Uterus (tissue), 4 donors: Measurements from ENCODE around the gene KCNH5. TPM values are rescaled to one million over a fixed set of nuclear protein-coding genes. Genes with fewer than 3 reads are reported as not detected.

Experiments used
- DNase-seq, 2 donors: peaks; one replicate each; pipeline ENCODE4 v3.0.0-alpha.2; 2019 to 2020
- H3K27ac ChIP-seq, 2 donors: fragments of 200-600 bp; sonication (generic); 1 replicate in 1 of 2; 2 replicates in 1 of 2; pipeline ENCODE4 v1.5.1; 2016 to 2018
- H3K27me3 ChIP-seq, 2 donors: fragments of 200-600 bp; sonication (generic); one replicate each; pipeline ENCODE4 v1.5.1; 2018 to 2019; ENCODE audit warnings: control low read depth in 1 of 2
- H3K36me3 ChIP-seq, 2 donors: fragments of 200-600 bp; sonication (generic); one replicate each; pipeline ENCODE4 v1.5.1; 2019; ENCODE audit warnings: control low read depth in 1 of 2
- H3K4me1 ChIP-seq, 2 donors: fragments of 200-600 bp; sonication (generic); one replicate each; pipeline ENCODE4 v1.5.1; 2018 to 2019; ENCODE audit warnings: control low read depth in 1 of 2
- H3K4me3 ChIP-seq, 2 donors: fragments of 200-600 bp; sonication (generic); 1 replicate in 1 of 2; 2 replicates in 1 of 2; pipeline ENCODE4 v1.5.1; 2018 to 2019; ENCODE audit warnings: mild to moderate bottlenecking in 1 of 2
- H3K9me3 ChIP-seq, 2 donors: fragments of 200-600 bp; sonication (generic); one replicate each; pipeline ENCODE4 v1.5.1; 2019; ENCODE audit warnings: control low read depth in 1 of 2
- CTCF ChIP-seq, 4 experiments: fragments of 200-600 bp in 2 of 4; fragments of 450-650 bp in 2 of 4; sonication (generic) in 2 of 4; IDR thresholded peaks; one replicate each; pipeline ENCODE4 v1.5.1; 2016 to 2019; ENCODE audit warnings: antibody characterized with exemption in 4 of 4, mild to moderate bottlenecking in 2 of 4, moderate library complexity in 1 of 4
- POLR2A ChIP-seq, 2 donors: fragments of 450-650 bp; IDR thresholded peaks; one replicate each; pipeline ENCODE4 v1.6.1; 2016; ENCODE audit warnings: antibody characterized with exemption in 2 of 2, mild to moderate bottlenecking in 1 of 2, moderate library complexity in 1 of 2
- intact Hi-C: fragments of 100-400 bp; cut with DNase I; formaldehyde crosslinking; loops from one replicate; pipeline ENCODE4 v1.15.1; 2023; ENCODE audit warnings: low total_unique reads
- total RNA-seq, 4 donors: library from RNA; depleted of rRNA in 3 of 4; stranded (reverse); fragments of >200 nt in 3 of 4; gene quantifications; one replicate each; pipeline versions ENCODE4 v1.1.0 to v1.2.4, GENCODE V29; 2014 to 2023
- donor health status: DM: yes; HTN: yes; CAD: no.

KCNH5 gene
- total RNA-seq, 4 donors from 2014 or later, result 0.09 to 1.6 (median 0.29) TPM; not detected in 1

- TF ChIP-seq POLR2A (IDR thresholded peaks at IDR 0.05) (no peak), CTCF (IDR thresholded peaks at IDR 0.05) (no peak)
- no peaks in the 10 kb centered on the region for H3K36me3 ChIP-seq
- peak in 1 of 2 donors; percentile 18 for DNase-seq
- peaks cover 0 to 13% of the 10 kb centered on the region in 2 donors for H3K4me1 ChIP-seq
- no peak overlapping the region for H3K27ac ChIP-seq
- peaks cover 4 to 33% of the 10 kb centered on the region in 2 donors for H3K27me3 ChIP-seq
- H3K9me3 ChIP-seq, result no peaks in the 10 kb centered on the region
- no peak overlapping the region for H3K4me3 ChIP-seq
- intact Hi-C loops, result no loop called here
Measured at GRCh38 chr14:63045612-63046320, 508 bp upstream of the KCNH5 start.

- Histone ChIP-seq H3K27ac (no peak overlapping the region), H3K4me1 (no peaks in the 10 kb centered on the region), H3K4me3 (no peak overlapping the region), H3K9me3 (no peaks in the 10 kb centered on the region), H3K36me3 (no peaks in the 10 kb centered on the region), H3K27me3 (peaks cover 0 to 31% of the 10 kb centered on the region in 2 donors)
- TF ChIP-seq POLR2A (IDR thresholded peaks at IDR 0.05), result no peak
- TF ChIP-seq CTCF (IDR thresholded peaks at IDR 0.05), result no peak
- no peak for DNase-seq
- intact Hi-C loops, result no loop called here
Measured at GRCh38 chr14:63039866-63040265, 5.4 kb downstream of the KCNH5 start.

- no peaks in the 10 kb centered on the region for H3K36me3 ChIP-seq
- H3K27ac ChIP-seq, result no peak overlapping the region
- H3K9me3 ChIP-seq, result no peaks in the 10 kb centered on the region
- intact Hi-C loops, result no loop called here
- no peaks in the 10 kb centered on the region for H3K4me1 ChIP-seq
- no peaks in the 10 kb centered on the region for H3K27me3 ChIP-seq
- no peak overlapping the region for H3K4me3 ChIP-seq
- no peak for DNase-seq
- TF ChIP-seq POLR2A (IDR thresholded peaks at IDR 0.05), result no peak
- TF ChIP-seq CTCF (IDR thresholded peaks at IDR 0.05), result no peak
Measured at GRCh38 chr14:63032641-63033040, 12.6 kb downstream of the KCNH5 start.

GRCh38 chr14:63032076-63032475 lies 13.2 kb downstream of the KCNH5 start:
- no peaks in the 10 kb centered on the region for H3K9me3 ChIP-seq
- H3K27ac ChIP-seq, result no peak overlapping the region
- intact Hi-C loops, result no loop called here
- no peaks in the 10 kb centered on the region for H3K36me3 ChIP-seq
- no peaks in the 10 kb centered on the region for H3K27me3 ChIP-seq
- H3K4me3 ChIP-seq, result no peak overlapping the region
- no peaks in the 10 kb centered on the region for H3K4me1 ChIP-seq
- TF ChIP-seq CTCF (IDR thresholded peaks at IDR 0.05) (no peak), POLR2A (IDR thresholded peaks at IDR 0.05) (no peak)
- no peak for DNase-seq

GRCh38 chr14:63030113-63030512 lies 15.1 kb downstream of the KCNH5 start:
- H3K27me3 ChIP-seq, result no peaks in the 10 kb centered on the region
- DNase-seq, result no peak
- TF ChIP-seq CTCF (IDR thresholded peaks at IDR 0.05), result no peak
- H3K36me3 ChIP-seq, result no peaks in the 10 kb centered on the region
- no peaks in the 10 kb centered on the region for H3K9me3 ChIP-seq
- H3K27ac ChIP-seq, result no peak overlapping the region
- intact Hi-C loops, result no loop called here
- H3K4me1 ChIP-seq, result no peaks in the 10 kb centered on the region
- no peak overlapping the region for H3K4me3 ChIP-seq
